Activated naive CD8-positive, alpha-beta T cell treated with anti-CD3 and anti-CD28 coated beads for 36 hours (primary cell): Measurements from ENCODE around the gene DNPH1. TPM values are rescaled to one million over a fixed set of nuclear protein-coding genes. Genes with fewer than 3 reads are reported as not detected.

Experiments used
- DNase-seq: peaks from one replicate; pipeline ENCODE4 v3.0.0; 2021
- H3K27ac Mint-ChIP-seq: one replicate; pipeline ENCODE4 v1.8.0; 2022; ENCODE audit warnings: mild to moderate bottlenecking, moderate library complexity, mixed read lengths
- H3K27me3 Mint-ChIP-seq: one replicate; pipeline ENCODE4 v1.8.0; 2022; ENCODE audit warnings: mild to moderate bottlenecking, mixed read lengths
- H3K36me3 Mint-ChIP-seq: one replicate; pipeline ENCODE4 v1.8.0; 2021; ENCODE audit warnings: mild to moderate bottlenecking, mixed read lengths
- H3K4me1 Mint-ChIP-seq: one replicate; pipeline ENCODE4 v1.8.0; 2021; ENCODE audit warnings: mixed read lengths
- H3K4me3 Mint-ChIP-seq: one replicate; pipeline ENCODE4 v1.8.0; 2022; ENCODE audit warnings: mild to moderate bottlenecking, moderate library complexity, mixed read lengths
- H3K9me3 Mint-ChIP-seq: one replicate; pipeline ENCODE4 v1.8.0; 2022; ENCODE audit warnings: mixed read lengths
- total RNA-seq, 2 experiments: library from RNA; stranded (reverse); gene quantifications; one replicate each; pipeline ENCODE4 v1.2.3, GENCODE V29; 2021

DNPH1 gene
- total RNA-seq, 2 experiments from 2014 or later: 55.8 to 56.1 TPM

GRCh38 chr6:43175676-43176422 lies 53.4 kb downstream of the DNPH1 start:
- no peak for DNase-seq
- Mint-ChIP-seq H3K4me3 (no peak overlapping the region), H3K36me3 (peaks cover 22% of the 10 kb centered on the region), H3K27ac (peak overlapping the region; percentile 92), H3K27me3 (peaks cover 2% of the 10 kb centered on the region), H3K9me3 (no peaks in the 10 kb centered on the region), H3K4me1 (peaks cover 32% of the 10 kb centered on the region)

Other genes starting within 250 kb of the DNPH1 start
- gene PPP2R5D, start 244.9 kb downstream of the DNPH1 start, total RNA-seq: 10 to 100 TPM; 43.0 to 43.4 TPM
- gene MEA1, start 215.5 kb downstream of the DNPH1 start, total RNA-seq: 100 to 1,000 TPM in 1 of 2 experiments, 10 to 100 TPM in 1; 98.6 to 105 TPM
- 10 to 100 TPM; 65.8 to 66.1 TPM for gene KLHDC3, start 215.2 kb downstream of the DNPH1 start, total RNA-seq
- 10 to 100 TPM; 87.6 to 93.0 TPM for gene RRP36, start 207.9 kb downstream of the DNPH1 start, total RNA-seq
- 10 to 100 TPM in 1 of 2 experiments, 1 to 10 TPM in 1; 9.3 to 10.2 TPM for gene CUL7, start 175.6 kb downstream of the DNPH1 start, total RNA-seq
- gene MRPL2, start 170.0 kb downstream of the DNPH1 start, total RNA-seq: 100 to 1,000 TPM; 112 to 113 TPM
- gene KLC4, start 169.8 kb downstream of the DNPH1 start, total RNA-seq: 1 to 10 TPM; 9.5 to 10.0 TPM
- gene PTK7, start 153.2 kb downstream of the DNPH1 start, total RNA-seq: 1 to 10 TPM; 3.3 to 3.9 TPM
- 10 to 100 TPM; 49.1 to 49.9 TPM for gene SRF, start 58.2 kb downstream of the DNPH1 start, total RNA-seq
- 10 to 100 TPM; 31.3 to 31.5 TPM for gene CUL9, start 47.3 kb downstream of the DNPH1 start, total RNA-seq
- gene TTBK1, start 14.0 kb upstream of the DNPH1 start, total RNA-seq: under 1 TPM; 0.12 to 0.14 TPM
- not detected for gene SLC22A7, start 68.8 kb upstream of the DNPH1 start, total RNA-seq
- gene CRIP3, start 79.3 kb upstream of the DNPH1 start, total RNA-seq: 1 to 10 TPM; 1.4 to 1.5 TPM
- gene ZNF318, start 140.2 kb upstream of the DNPH1 start, total RNA-seq: 10 to 100 TPM in 1 of 2 experiments, 1 to 10 TPM in 1; 10.0 to 10.1 TPM
- 10 to 100 TPM; 22.9 to 24.3 TPM for gene ABCC10, start 198.1 kb upstream of the DNPH1 start, total RNA-seq
- under 1 TPM; 0.78 to 0.93 TPM for gene DLK2, start 226.1 kb upstream of the DNPH1 start, total RNA-seq
- gene TJAP1, start 248.1 kb upstream of the DNPH1 start, total RNA-seq: 10 to 100 TPM; 36.5 to 37.2 TPM